Progenitor cell of endocrine pancreas (in vitro differentiated cells): Measurements from ENCODE around the gene WDR43. TPM values are rescaled to one million over a fixed set of nuclear protein-coding genes. Genes with fewer than 3 reads are reported as not detected.
A peak's percentile ranks its signal among the peaks of the same experiment; 100 is the strongest.

Experiments
- DNase-seq: peaks from one replicate; pipeline ENCODE4 v3.0.0; 2021; ENCODE audit warnings: low spot score; ENCODE audit not compliant: unreplicated experiment
- H3K27ac Mint-ChIP-seq: 2 replicates; pipeline ENCODE4 v1.8.0; 2021; ENCODE audit warnings: mild to moderate bottlenecking, moderate library complexity, mixed read lengths
- H3K27me3 Mint-ChIP-seq: 2 replicates; pipeline ENCODE4 v1.8.0; 2021; ENCODE audit warnings: mixed read lengths
- H3K36me3 Mint-ChIP-seq: 2 replicates; pipeline ENCODE4 v1.8.0; 2022; ENCODE audit warnings: mixed read lengths; ENCODE audit not compliant: insufficient read depth
- H3K4me1 Mint-ChIP-seq: 2 replicates; pipeline ENCODE4 v1.8.0; 2021; ENCODE audit warnings: low read depth, mixed read lengths
- H3K4me3 Mint-ChIP-seq: 2 replicates; pipeline ENCODE4 v1.8.0; 2021; ENCODE audit warnings: low read depth, mild to moderate bottlenecking, moderate library complexity, mixed read lengths
- H3K9me3 Mint-ChIP-seq: 2 replicates; pipeline ENCODE4 v1.8.0; 2021; ENCODE audit warnings: low read depth, mixed read lengths
- total RNA-seq: library from RNA; stranded (reverse); gene quantifications from 2 replicates; pipeline ENCODE4 v1.2.1, GENCODE V29; 2021
- TF ChIP-seq, protein P1 (sequence below): fragments of 200-600 bp; sonication (generic); IDR thresholded peaks from one replicate; pipeline ENCODE4 v1.5.0; 2021; ENCODE audit warnings: antibody characterized with exemption, mild to moderate bottlenecking; ENCODE audit not compliant: unreplicated experiment

The WDR43 gene
- total RNA-seq, 1 donor from 2014 or later: 57.2 TPM

- peak; percentile 95 for DNase-seq
- peaks cover 20% of the 10 kb centered on the region for H3K4me1 Mint-ChIP-seq
- H3K36me3 Mint-ChIP-seq: peaks cover 1% of the 10 kb centered on the region
- H3K27ac Mint-ChIP-seq: peak within 1 kb of the TSS; percentile 97
- no peaks in the 10 kb centered on the region for H3K9me3 Mint-ChIP-seq
- TF ChIP-seq, protein P1, sequence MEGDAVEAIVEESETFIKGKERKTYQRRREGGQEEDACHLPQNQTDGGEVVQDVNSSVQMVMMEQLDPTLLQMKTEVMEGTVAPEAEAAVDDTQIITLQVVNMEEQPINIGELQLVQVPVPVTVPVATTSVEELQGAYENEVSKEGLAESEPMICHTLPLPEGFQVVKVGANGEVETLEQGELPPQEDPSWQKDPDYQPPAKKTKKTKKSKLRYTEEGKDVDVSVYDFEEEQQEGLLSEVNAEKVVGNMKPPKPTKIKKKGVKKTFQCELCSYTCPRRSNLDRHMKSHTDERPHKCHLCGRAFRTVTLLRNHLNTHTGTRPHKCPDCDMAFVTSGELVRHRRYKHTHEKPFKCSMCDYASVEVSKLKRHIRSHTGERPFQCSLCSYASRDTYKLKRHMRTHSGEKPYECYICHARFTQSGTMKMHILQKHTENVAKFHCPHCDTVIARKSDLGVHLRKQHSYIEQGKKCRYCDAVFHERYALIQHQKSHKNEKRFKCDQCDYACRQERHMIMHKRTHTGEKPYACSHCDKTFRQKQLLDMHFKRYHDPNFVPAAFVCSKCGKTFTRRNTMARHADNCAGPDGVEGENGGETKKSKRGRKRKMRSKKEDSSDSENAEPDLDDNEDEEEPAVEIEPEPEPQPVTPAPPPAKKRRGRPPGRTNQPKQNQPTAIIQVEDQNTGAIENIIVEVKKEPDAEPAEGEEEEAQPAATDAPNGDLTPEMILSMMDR: no peak
- peak within 1 kb of the TSS; percentile 99 for H3K4me3 Mint-ChIP-seq
- peaks cover 14% of the 10 kb centered on the region for H3K27me3 Mint-ChIP-seq
These were observed 24.1 kb upstream of the WDR43 start, which contains the start of gene TRMT61B for GRCh38 chr2:28870146-28870891. Gene TRMT61B (minus strand): TSS chr2:28870309. CDS start chr2:28870277, 32 bp downstream.

GRCh38 chr2:28871620-28872019 is 22.8 kb upstream of the WDR43 start:
- Mint-ChIP-seq H3K36me3 (peaks cover 1% of the 10 kb centered on the region), H3K9me3 (no peaks in the 10 kb centered on the region), H3K27me3 (peaks cover 27% of the 10 kb centered on the region), H3K4me1 (peaks cover 19% of the 10 kb centered on the region), H3K27ac (no peak overlapping the region), H3K4me3 (no peak overlapping the region)
- DNase-seq: no peak
- TF ChIP-seq, protein P1: no peak

- no peaks in the 10 kb centered on the region for H3K4me1 Mint-ChIP-seq
- TF ChIP-seq, protein P1: no peak
- H3K27ac Mint-ChIP-seq: no peak overlapping the region
- no peak overlapping the region for H3K4me3 Mint-ChIP-seq
- H3K9me3 Mint-ChIP-seq: no peaks in the 10 kb centered on the region
- no peak for DNase-seq
- H3K36me3 Mint-ChIP-seq: no peaks in the 10 kb centered on the region
- peaks cover 46% of the 10 kb centered on the region for H3K27me3 Mint-ChIP-seq
These were observed 14.3 kb upstream of the WDR43 start for GRCh38 chr2:28880193-28880592.

- Mint-ChIP-seq H3K9me3 (no peaks in the 10 kb centered on the region), H3K4me3 (peak overlapping the region; percentile 9), H3K4me1 (peaks cover 23% of the 10 kb centered on the region), H3K27ac (no peak overlapping the region), H3K27me3 (peaks cover 11% of the 10 kb centered on the region), H3K36me3 (no peaks in the 10 kb centered on the region)
- TF ChIP-seq, protein P1: no peak
- DNase-seq: no peak
These were observed 979 bp upstream of the WDR43 start for GRCh38 chr2:28893488-28893887.

DNA sequence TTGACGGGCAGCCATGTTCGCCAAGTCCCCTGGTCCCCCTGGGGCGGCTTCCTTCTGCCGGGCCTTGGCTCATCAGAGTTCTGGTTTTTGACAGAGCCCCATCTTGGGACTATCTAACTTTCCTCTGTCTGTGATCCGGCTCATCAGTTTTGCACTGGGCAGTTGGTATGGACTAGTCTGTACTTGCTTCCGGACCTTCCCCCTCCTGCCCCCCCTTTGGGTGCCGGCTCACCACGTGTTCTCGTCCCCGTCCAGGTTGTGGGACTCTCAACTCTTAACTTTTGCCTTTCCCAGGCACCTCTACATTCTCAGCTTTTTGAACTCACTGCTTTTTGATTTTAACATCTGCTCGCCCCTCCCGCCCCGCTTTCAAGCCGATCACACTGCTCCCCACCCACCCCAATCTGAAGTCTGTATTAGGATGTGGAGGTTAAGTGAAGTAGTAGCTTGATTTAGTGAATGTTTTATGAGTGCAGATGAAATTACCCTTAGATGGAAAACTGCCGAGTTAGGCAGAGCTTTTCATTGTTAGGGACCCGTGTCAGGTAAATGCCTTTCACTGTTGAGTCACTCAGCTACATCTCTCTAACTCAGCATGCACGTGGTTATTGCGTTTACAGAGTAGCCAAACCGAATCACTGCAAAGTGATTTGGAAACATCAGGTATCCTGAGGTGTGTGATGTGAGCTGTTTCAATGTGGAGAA is 874 bp downstream of the WDR43 start:
- TF ChIP-seq, protein P1: no peak
- Mint-ChIP-seq H3K36me3 (no peaks in the 10 kb centered on the region), H3K4me3 (peak overlapping the region; percentile 84), H3K27me3 (peaks cover 4% of the 10 kb centered on the region), H3K27ac (peak overlapping the region; percentile 96), H3K9me3 (no peaks in the 10 kb centered on the region), H3K4me1 (peaks cover 29% of the 10 kb centered on the region)
- no peak for DNase-seq
